Right atrium auricular region (tissue), 2 donors: ENCODE measurements around the gene KMT5C. TPM values are rescaled to one million over a fixed set of nuclear protein-coding genes. Genes with fewer than 3 reads are reported as not detected.
A peak's percentile ranks its signal among the peaks of the same experiment; 100 is the strongest.

Experiments used
- DNase-seq: peaks from one replicate; pipeline ENCODE4 v3.0.0-alpha.2; 2019; ENCODE audit warnings: low spot score
- H3K27ac ChIP-seq, 2 donors: fragments of 200-600 bp; sonication (generic); 1 replicate in 1 of 2; 2 replicates in 1 of 2; pipeline ENCODE4 v1.5.1; 2016 to 2019
- H3K27me3 ChIP-seq, 2 donors: fragments of 200-600 bp; sonication (generic); one replicate each; pipeline versions ENCODE4 v1.5.1 to v1.6.0; 2017 to 2019
- H3K36me3 ChIP-seq: fragments of 200-600 bp; sonication (generic); one replicate; pipeline ENCODE4 v1.5.1; 2016
- H3K4me1 ChIP-seq, 2 donors: fragments of 200-600 bp; sonication (generic); one replicate each; pipeline versions ENCODE4 v1.5.1 to v1.6.0; 2017 to 2019
- H3K4me3 ChIP-seq, 2 donors: fragments of 200-600 bp; sonication (generic); 1 replicate in 1 of 2; 2 replicates in 1 of 2; pipeline ENCODE4 v1.5.1; 2017 to 2019; ENCODE audit warnings: mild to moderate bottlenecking in 1 of 2, moderate library complexity in 1 of 2
- H3K9me3 ChIP-seq, 2 donors: fragments of 200-600 bp; sonication (generic); one replicate each; pipeline ENCODE4 v1.5.1; 2019
- CTCF ChIP-seq, 2 donors: fragments of 200-600 bp; sonication (generic); IDR thresholded peaks; one replicate each; pipeline ENCODE4 v1.5.1; 2019; ENCODE audit warnings: antibody characterized with exemption in 2 of 2
- total RNA-seq, 2 donors: library from RNA; depleted of rRNA; stranded (reverse); fragments of >200 nt; gene quantifications; one replicate each; pipeline ENCODE4 v1.1.0, GENCODE V29; 2016

KMT5C gene
- total RNA-seq, 2 donors from 2014 or later = 2.4 to 3.3 TPM

GRCh38 chr19:55385724-55386492 is 46.2 kb downstream of the KMT5C start, which contains the start of gene RPL28:
RPL28 (plus strand) TSS chr19:55385932; CDS start chr19:55386358, 426 bp downstream.
- Histone ChIP-seq H3K27me3 (no peaks in the 10 kb centered on the region), H3K36me3 (peaks cover 32% of the 10 kb centered on the region), H3K4me3 (peak within 1 kb of the TSS; percentile 58 to 82), H3K4me1 (peaks cover 0 to 54% of the 10 kb centered on the region in 2 donors), H3K9me3 (no peaks in the 10 kb centered on the region), H3K27ac (peak within 1 kb of the TSS; percentile 91 to 92)
- DNase-seq = peak; percentile 99
- no peak for TF ChIP-seq CTCF (IDR thresholded peaks at IDR 0.05)

- no peaks in the 10 kb centered on the region for H3K27me3 ChIP-seq
- TF ChIP-seq CTCF (IDR thresholded peaks at IDR 0.05) = no peak
- H3K36me3 ChIP-seq = peaks cover 32% of the 10 kb centered on the region
- no peaks in the 10 kb centered on the region for H3K9me3 ChIP-seq
- peak overlapping the region; percentile 58 to 82 for H3K4me3 ChIP-seq
- peak overlapping the region; percentile 91 to 92 for H3K27ac ChIP-seq
- no peak for DNase-seq
- peaks cover 0 to 54% of the 10 kb centered on the region in 2 donors for H3K4me1 ChIP-seq
Measured at GRCh38 chr19:55386493-55386971, 46.9 kb downstream of the KMT5C start.

GRCh38 chr19:55387736-55388497 is 48.2 kb downstream of the KMT5C start:
- Histone ChIP-seq H3K4me1 (peaks cover 0 to 53% of the 10 kb centered on the region in 2 donors), H3K9me3 (no peaks in the 10 kb centered on the region), H3K36me3 (peaks cover 32% of the 10 kb centered on the region), H3K4me3 (peak overlapping the region; percentile 4 to 82), H3K27me3 (no peaks in the 10 kb centered on the region), H3K27ac (no peak overlapping the region)
- no peak for DNase-seq
- no peak for TF ChIP-seq CTCF (IDR thresholded peaks at IDR 0.05)

GRCh38 chr19:55389386-55390317 is 50.0 kb downstream of the KMT5C start:
- peaks cover 32% of the 10 kb centered on the region for H3K36me3 ChIP-seq

More at GRCh38 chr19:55389386-55390317, 50.0 kb downstream of the KMT5C start:
- no peak overlapping the region for H3K4me3 ChIP-seq
- no peaks in the 10 kb centered on the region for H3K9me3 ChIP-seq
- peaks cover 0 to 41% of the 10 kb centered on the region in 2 donors for H3K4me1 ChIP-seq
- no peak overlapping the region for H3K27ac ChIP-seq
- DNase-seq = no peak
- H3K27me3 ChIP-seq = no peaks in the 10 kb centered on the region
- no peak for TF ChIP-seq CTCF (IDR thresholded peaks at IDR 0.05)
